ENCODE measurements around the gene AGO4. TPM values are rescaled to one million over a fixed set of nuclear protein-coding genes. Genes with fewer than 3 reads are reported as not detected.

Gene AGO4
- total RNA-seq, 1 experiment from 2014 or later, result 14.8 TPM

DNA sequence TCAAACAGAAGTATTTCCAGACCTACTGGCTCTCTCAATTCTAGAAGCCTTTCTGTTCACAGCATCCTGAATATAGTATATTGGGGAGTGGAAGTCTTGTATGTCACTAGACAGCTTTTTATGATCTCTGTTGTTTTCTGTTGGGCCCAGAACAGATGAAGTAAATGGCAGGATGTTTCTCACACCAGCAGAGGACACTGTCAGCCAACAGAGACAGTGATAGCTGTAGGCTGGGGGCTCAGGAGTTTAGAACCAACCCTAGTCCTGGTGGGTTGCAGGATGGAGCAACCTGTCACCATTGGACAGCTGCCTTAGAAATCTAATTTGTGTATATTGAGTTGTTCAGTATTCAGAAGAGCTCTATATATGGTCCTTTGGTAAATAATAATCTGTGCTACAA is 92.1 kb downstream of the AGO4 start:
- in situ Hi-C loops (cut with HindIII; ENCODE audit: low pct_unique_long_range_greater_than_20kb, low sequenced_read_pairs) (no loop called here), intact Hi-C loops (cut with micrococcal nuclease; ENCODE audit: unreplicated experiment) (no loop called here)
- Histone ChIP-seq H3K4me1 (ENCODE audit: control insufficient read depth, insufficient read depth, low read length) (no peaks in the 10 kb centered on the region), H3K27ac (ENCODE audit: low read length) (no peak overlapping the region), H3K36me3 (ENCODE audit: control insufficient read depth, insufficient read depth, low read length) (peaks cover 12% of the 10 kb centered on the region; the same call in 1 of the 2 replicates), H3K9me3 (ENCODE audit: control insufficient read depth, insufficient read depth, low read depth, low read length) (no peaks in the 10 kb centered on the region), H3K27me3 (ENCODE audit: control insufficient read depth, insufficient read depth, low read length) (no peaks in the 10 kb centered on the region), H3K4me3 (ENCODE audit: low read depth in 2 of 2, low read length in 2 of 2) (no peak overlapping the region)
- POLR2A ChIA-PET, result no interaction called here
- BruUV-seq (replicated peaks), result no TSS peak
- CTCF ChIA-PET, result no interaction called here
- no peak for DNase-seq (ENCODE audit: low read depth, low spot score)
- ATAC-seq, result no peak
- TF ChIP-seq CTCF (IDR thresholded peaks at IDR 0.05), result no peak; the same call in 1 of the 2 replicates
- TF ChIP-seq REST (IDR thresholded peaks at IDR 0.05; ENCODE audit: insufficient read depth in 1 of 2, low read depth in 2 of 2, low read length in 1 of 2), result no peak
- no peak for TF ChIP-seq TCF7L2 (IDR thresholded peaks at IDR 0.05; ENCODE audit: low read depth, low read length)
- TF ChIP-seq SIN3A (IDR thresholded peaks at IDR 0.05; ENCODE audit: borderline replicate concordance, insufficient read depth, low read depth, low read length), result no peak
- TF ChIP-seq POLR2AphosphoS5 (IDR thresholded peaks at IDR 0.05; ENCODE audit: low read depth, low read length), result no peak

DNA sequence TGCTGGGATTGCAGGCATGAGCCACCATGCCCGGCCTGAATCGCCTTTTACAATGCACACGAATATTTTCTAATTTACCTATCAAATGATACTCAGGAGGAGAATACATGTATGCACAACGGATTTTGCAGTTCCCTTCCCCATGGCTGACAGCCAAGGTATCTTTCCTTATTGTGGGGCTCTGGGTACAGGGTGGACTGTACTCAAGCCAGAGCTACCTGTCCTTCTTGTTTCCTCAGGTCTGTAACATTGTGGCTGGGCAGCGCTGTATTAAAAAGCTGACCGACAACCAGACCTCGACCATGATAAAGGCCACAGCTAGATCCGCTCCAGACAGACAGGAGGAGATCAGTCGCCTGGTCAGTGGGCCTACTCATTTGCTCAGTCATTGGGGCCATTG is 93.4 kb downstream of the AGO4 start:
- no peak overlapping the region for H3K4me3 ChIP-seq (ENCODE audit: low read depth in 2 of 2, low read length in 2 of 2)
- no peaks in the 10 kb centered on the region for H3K4me1 ChIP-seq (ENCODE audit: control insufficient read depth, insufficient read depth, low read length)
- TF ChIP-seq CTCF (IDR thresholded peaks at IDR 0.05), result no peak
- TF ChIP-seq SIN3A (IDR thresholded peaks at IDR 0.05; ENCODE audit: borderline replicate concordance, insufficient read depth, low read depth, low read length), result no peak
- no peak for TF ChIP-seq POLR2AphosphoS5 (IDR thresholded peaks at IDR 0.05; ENCODE audit: low read depth, low read length)
- no peak for TF ChIP-seq REST (IDR thresholded peaks at IDR 0.05; ENCODE audit: insufficient read depth in 1 of 2, low read depth in 2 of 2, low read length in 1 of 2)
- TF ChIP-seq TCF7L2 (IDR thresholded peaks at IDR 0.05; ENCODE audit: low read depth, low read length), result no peak
- CTCF ChIA-PET, result no interaction called here
- no peak overlapping the region for H3K27ac ChIP-seq (ENCODE audit: low read length)
- in situ Hi-C loops (cut with HindIII; ENCODE audit: low pct_unique_long_range_greater_than_20kb, low sequenced_read_pairs), result no loop called here
- ATAC-seq (no peak), DNase-seq (ENCODE audit: low read depth, low spot score) (no peak)
- POLR2A ChIA-PET, result no interaction called here
- 0 out of 2 replicates have a peak, but pooled peaks cover 8% of the 10 kb centered on the region for H3K36me3 ChIP-seq (ENCODE audit: control insufficient read depth, insufficient read depth, low read length)
- intact Hi-C loops (cut with micrococcal nuclease; ENCODE audit: unreplicated experiment), result no loop called here
- H3K9me3 ChIP-seq (ENCODE audit: control insufficient read depth, insufficient read depth, low read depth, low read length), result no peaks in the 10 kb centered on the region
- no TSS peak for BruUV-seq (replicated peaks)
- no peaks in the 10 kb centered on the region for H3K27me3 ChIP-seq (ENCODE audit: control insufficient read depth, insufficient read depth, low read length)

All from Panc1 (cell line).